ENCODE measurements around the gene SERPINB10.

DNA sequence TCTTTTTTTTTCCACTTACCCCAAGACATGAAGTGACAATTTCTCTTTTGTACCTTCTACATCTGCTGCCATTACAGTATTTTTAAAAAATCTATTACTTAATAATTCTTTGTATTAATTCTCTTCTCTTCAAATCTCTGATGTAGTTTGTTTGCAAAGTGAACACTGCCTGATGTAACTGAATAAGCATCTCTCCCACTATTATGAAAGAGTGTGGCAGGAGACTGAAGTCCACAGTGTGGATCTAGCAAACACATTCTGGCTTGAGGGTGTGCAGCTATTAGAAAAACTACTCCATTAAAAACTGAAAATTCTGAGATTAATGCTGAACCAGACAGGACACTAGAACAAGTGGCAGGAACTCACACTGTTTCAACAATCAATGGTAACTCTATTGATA, 57.1 kb downstream of the SERPINB10 start:
- TF ChIP-seq CTCF (IDR thresholded peaks at IDR 0.05; ENCODE audit: low read depth, low read length, poor library complexity, severe bottlenecking): no peak
- no peak for TF ChIP-seq EZH2phosphoT487 (IDR thresholded peaks at IDR 0.05; ENCODE audit: borderline replicate concordance, low read length)
